HK-2 (cell line): ENCODE measurements around the gene PER2.

Source experiments
- DNase-seq: peaks from one replicate; pipeline ENCODE4 v3.0.0-alpha.2; 2018; ENCODE audit not compliant: unreplicated experiment

PER2 gene

DNA sequence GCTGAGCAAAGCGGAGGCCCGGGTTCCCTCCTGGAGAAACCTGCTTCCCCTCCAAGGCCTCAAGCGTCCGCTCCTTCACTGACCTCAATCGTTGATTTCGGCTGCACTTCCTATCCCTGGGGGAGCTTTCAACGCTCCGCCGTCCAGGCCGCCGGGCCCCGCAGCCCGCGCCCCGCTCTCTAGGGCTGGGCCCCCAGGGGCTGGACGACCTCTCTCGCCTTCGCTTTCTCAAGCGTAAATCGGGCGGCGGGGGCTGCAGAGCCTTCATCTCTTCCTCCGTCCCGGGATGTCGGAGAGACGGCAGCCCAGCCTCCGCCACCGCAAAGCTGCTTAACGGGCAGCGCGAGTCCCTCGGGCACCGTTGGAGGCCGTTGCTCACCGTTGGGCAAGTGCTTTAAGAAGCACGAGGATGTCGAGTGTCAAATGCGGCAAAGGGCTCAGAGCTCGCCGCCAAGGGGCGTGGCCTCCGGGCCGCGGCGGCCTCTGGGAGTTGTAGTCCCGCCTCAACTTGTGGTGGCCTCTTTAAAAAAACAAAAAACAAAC, 57.1 kb downstream of the PER2 start:
- peak; percentile 48 for DNase-seq

DNA sequence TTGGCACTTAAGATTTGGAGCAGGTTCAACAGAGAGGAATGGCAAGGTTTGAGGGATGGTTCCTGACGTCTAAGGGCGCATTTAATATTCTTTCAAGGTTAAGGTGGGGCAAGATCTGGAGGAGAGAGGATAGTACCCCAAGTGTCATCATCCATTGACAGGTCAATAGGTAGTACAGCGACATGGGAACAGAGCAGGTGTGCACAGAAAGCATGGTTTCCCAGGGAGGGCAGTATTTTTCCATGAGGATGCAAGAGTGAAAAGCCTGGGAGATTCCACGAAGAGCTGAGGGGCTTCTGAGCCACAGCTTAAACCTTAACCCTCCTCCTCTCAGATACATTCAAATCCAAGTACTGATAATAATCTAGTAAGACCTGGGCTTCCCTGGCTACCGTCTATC, 57.7 kb downstream of the PER2 start:
- no peak for DNase-seq

- no peak for DNase-seq
These were observed 59.7 kb downstream of the PER2 start for GRCh38 chr2:238228700-238229099.

- no peak for DNase-seq
These were observed 60.8 kb downstream of the PER2 start for GRCh38 chr2:238227587-238228032.

DNA sequence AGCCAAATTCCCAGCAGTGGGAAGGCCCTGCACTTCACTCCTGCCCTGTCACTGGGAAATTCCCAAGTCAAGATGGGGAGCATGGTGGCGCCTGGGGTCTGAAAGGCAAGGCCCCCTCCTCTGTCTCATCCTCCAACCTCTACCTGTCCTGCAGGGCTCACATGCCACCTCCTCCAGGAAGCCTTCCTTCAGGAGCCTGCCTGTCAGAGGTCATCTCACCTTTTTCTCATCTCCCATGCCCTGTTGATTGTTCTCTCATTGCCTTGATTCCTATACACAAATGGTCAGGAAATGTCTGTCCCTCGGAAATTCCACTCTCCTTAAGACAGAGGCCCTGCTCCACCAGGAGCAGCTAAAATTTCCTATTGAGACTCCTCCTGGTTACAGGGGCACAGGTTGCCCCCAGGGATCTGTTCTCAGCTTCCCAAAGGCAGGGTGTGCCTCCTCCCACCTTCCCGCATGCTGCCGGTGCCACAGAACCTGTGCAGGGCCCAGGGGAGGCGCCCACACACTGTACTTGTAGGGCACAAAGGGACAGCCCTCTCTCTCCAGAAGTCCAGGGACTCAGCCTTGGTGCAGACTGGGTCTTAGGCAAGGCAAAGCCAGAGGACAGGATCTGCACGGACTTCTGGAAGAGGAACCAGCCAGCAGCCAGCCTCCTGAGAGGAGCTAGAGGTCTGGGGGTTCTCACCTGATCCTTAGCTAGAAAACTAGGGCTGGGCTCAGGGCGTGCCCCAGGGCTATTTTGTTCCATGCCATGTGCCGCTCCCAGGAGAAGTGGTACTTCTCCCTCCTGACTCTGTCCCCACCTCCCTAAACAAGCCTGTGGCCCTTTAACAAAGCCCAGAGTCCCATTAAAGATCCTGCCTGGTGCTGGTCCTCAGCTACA, 61.5 kb downstream of the PER2 start:
- DNase-seq = no peak

GRCh38 chr2:238225911-238226697, 62.3 kb downstream of the PER2 start:
- DNase-seq = no peak

DNA sequence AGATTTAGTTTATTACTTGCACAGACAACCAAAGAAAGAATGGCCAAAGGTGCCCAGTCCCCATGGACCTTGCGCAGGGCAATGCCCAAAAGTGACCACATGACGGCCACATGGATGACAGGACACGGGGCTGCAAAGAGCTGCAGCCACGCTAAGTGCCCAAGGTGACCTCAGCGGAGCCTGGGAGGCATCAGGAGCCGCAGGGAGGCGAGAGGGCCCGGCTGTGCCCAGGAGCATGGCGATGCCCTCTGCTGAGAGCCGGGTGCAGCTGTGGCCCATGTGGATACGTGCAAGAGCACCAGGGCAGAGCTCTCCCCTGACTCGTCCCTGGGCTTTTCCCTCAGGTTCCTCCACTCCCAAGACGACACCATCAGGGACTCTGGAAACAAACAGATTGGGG, 63.3 kb downstream of the PER2 start:
- no peak for DNase-seq

DNA sequence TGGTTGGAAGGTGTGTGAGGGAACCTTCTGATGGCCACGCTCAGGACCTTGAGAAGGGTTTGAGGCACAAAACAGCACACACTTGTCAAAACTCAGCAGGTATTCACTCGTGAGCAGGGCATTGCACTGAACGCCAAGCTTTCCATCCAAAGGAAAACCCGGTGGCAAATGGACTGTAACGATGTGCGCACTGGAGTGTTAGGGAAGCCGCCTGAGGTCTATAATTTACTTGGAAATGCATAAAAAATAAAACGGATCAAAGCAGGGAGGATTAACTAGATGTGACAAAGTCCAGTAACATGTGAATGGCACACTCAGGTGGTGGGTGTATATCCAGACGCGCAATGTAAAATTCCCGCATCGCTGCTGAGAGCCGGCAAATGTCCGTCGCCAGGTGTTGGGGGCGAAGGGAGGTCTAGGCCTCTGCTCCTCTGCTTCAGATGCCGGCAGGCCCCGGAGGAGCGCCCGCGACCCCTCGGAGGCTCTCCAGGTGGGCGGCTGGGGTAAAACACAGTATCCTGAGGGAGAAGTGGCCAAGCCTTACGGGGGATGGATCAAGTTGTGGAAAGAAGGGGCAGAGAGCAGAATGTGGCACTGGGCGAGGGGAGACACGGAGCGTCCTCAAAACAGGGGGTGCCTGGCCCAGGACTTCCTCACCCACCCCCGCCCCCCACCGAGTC, 63.9 kb downstream of the PER2 start:
- DNase-seq = no peak

DNA sequence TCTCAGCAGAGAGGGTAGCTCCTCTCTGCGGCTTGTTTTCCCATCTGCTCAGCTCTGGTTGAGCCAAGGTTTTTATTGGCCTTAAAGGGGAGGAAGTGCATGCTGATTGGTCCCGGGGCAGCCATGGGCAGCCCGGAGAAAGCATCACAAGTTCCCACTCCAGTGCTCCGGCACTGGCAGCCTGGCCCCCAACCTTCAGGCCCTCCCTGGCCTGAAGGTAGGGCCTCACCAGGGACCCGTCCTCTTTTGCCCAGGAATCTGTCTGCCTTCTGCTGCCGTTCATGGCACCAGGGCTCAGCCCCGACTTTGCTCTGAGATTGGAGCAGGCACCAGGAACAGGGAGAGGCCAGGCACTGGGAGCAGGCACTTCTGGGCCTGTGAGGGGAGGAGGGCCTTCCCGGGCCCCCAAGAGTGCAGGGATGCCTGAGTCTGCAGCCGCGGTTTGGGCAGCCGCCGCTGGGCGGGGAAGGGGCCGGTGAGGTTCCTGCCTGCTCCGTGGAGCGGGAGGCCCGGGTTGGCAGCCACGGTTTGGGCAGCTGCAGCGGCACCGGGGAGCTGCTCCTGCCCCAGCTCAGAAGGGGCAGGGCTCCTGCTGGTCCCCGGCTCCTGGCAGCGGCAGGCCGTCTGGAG, 67.4 kb downstream of the PER2 start:
- DNase-seq = no peak

DNA sequence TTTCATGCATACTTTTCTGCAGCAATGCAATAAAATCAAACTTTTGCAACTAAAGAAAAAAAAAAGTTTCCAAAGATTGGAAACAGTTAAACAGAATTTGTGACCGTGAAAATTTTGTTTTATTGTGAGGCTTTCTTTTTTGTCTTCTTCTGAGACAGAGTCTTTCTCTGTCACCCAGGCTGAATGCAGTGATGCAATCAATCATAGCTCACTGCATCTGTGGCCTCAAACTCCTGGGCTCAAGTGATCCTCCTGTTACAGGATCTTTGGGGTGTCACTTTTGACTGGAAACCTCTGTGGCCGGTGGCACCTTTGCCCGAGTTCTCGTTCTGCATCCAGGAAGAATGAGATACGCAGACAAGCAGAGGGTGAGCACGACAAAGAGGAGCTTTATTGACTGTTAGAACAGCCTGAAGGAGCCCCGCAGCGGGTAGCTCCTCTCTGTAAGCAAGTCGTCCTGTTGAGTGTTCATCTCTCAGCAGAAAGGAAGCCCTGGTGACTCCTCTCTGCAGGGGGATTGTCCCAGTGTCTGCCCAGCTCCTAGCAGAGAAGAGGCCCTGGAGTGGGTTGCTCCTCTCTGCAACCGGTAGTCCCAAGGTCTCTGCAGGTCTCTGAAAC, 68.0 kb downstream of the PER2 start:
- DNase-seq = no peak

DNA sequence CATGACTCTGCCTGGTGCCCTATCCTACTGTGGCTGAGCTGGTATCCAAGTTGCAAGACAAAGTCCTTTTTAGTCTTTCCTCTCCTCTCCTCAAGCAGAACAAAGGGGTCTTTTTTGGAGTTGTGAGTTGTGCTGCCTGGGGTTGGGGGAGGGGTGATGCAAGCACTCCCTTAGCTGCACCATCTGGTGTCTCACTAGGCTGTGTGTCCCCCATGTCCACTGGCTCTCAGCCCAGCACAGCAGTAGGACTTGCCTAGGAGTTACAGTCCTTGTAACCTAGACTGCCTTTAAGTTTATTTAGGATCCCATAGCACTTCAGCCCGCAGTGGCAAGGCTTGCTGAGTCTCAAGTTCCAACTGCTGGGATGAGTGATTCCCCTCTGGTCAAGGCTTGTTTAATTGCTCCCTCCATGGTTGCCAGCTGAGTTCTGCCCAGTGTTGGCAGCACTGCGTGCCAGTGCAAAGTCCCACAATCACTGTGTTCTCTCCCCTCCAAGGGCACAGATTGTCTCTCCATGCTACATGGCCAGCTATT, 71.7 kb downstream of the PER2 start:
- DNase-seq = no peak

DNA sequence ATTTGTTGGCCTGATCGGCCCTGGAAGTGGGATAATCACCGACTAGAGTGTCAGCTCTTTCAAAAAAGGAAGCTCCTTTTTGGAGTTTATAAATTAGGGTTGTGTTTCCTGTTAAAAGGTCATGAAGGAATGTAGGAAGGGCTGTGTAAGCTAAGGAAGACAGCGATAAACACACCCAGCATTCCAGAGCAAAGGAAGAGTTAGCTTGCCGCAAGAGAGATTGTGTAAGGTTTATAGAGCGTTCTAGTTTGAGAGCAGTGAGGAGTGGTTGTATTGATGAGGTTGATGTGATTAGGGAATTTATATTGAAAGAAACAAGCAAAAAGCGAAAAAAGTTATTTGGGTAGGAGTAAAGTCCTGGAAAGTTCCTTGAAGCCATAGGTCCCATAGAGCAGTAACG, 81.4 kb downstream of the PER2 start:
- no peak for DNase-seq

DNA sequence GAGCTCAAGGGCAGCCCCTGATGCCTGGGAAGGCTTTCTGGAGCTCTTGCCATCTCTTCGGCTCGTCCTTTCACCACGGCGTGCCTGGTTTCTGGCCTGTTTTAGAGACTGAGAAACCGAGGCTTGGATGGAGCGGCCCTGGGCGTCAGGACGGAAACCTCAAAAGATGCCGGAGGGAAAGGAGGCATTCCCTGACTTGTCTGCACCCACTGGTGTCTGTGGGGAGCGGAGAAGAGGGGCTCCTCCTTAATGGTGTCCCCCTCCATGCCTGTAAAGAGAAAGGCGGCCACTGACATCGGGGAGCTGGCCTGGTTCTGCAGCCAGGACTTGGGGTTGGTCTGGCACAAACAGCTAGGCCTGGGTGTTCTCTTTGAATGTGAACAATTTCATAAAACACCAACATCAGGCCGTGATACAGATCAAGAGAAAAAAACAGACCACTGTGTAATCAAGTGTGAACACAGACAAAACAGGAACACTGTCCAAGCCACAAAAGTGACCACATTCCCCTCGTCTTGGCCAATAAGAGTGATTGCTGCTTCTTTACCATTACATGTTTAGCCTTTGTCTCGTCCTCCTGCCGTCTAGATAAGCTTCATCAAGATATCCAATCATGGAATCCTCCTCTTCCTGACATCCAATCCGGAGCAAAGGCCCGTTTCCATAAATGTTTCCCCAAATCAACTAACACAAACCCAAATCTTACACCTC, 84.3 kb downstream of the PER2 start:
- no peak for DNase-seq

- DNase-seq = peak; percentile 86
These were observed 85.1 kb downstream of the PER2 start, which contains the start of gene ILKAP for GRCh38 chr2:238203094-238203972. Gene ILKAP, minus strand, starts transcription at chr2:238203695. Its CDS starts 142 bp downstream, at chr2:238203553.

DNA sequence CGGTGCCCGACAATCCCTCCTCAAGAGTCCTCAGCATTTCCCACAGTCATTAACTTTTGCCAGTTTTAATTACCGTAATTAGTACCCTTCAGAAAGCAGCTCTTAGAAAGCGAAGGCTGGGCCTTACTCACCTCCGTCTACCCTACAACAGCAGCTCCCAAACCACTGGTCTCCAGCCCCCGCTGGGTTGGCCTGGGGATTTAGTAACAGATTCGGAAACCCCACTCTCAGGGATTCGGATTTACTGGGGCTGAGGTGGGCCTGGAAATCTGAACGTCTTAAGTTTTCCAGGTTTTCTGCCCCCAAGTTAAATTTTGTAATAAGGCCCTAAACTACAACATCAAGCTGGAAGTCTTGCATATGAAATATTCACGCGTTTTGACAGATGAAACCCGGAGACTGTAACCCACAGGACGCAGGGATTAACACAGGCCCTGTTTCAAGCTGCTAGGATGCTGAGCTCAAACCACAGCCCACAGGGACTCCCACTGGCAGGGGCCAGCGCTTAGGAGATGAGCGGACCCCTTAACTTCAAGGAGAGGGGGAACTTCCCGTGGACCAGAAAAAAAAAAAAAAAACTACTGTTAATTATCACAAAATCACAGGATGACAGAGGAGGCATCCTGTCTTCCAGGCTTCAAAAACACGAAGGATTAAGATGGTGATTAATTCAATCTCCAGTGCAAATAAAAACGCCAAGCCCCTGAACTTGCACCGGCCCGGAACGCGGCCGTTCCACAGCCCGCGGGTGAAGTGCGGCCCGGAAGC, 85.9 kb downstream of the PER2 start:
- peak; percentile 10 for DNase-seq
